CD8-positive, alpha-beta memory T cell (primary cell): Measurements from ENCODE around the gene CD300A. TPM values are rescaled to one million over a fixed set of nuclear protein-coding genes. Genes with fewer than 3 reads are reported as not detected.
"Not testable (repeated sequence)": the region's sequence is repeated elsewhere in the genome, so short reads cannot be mapped to it uniquely, and the experiment has no call there.

Source experiments
- CTCF ChIA-PET: fragments of 350-600 bp; sonication (Branson Sonifier 250); formaldehyde crosslinking; loops from one replicate; lab custom pipeline; 2021; ENCODE audit warnings: antibody characterized with exemption; lab: Charles Lee
- POLR2A ChIA-PET: fragments of 350-600 bp; sonication (Branson Sonifier 250); formaldehyde crosslinking; loops from one replicate; lab custom pipeline; 2021; ENCODE audit warnings: antibody characterized with exemption; lab: Charles Lee
- DNase-seq, 5 donors: peaks; one replicate each; pipeline versions ENCODE4 v3.0.0 to v3.0.0-alpha.2; 2020 to 2022; ENCODE audit warnings: mixed read lengths in 1 of 5
- H3K27ac ChIP-seq: one replicate; pipeline ENCODE4 v1.7.0; 2013; ENCODE audit warnings: low read depth, mild to moderate bottlenecking, low read length, moderate library complexity
- H3K27me3 ChIP-seq: 2 replicates; pipeline ENCODE4 v1.7.0; 2013; ENCODE audit warnings: low read length, mild to moderate bottlenecking; ENCODE audit not compliant: insufficient read depth, poor library complexity, severe bottlenecking
- H3K36me3 ChIP-seq: 2 replicates; pipeline ENCODE4 v1.7.0; 2013; ENCODE audit warnings: mild to moderate bottlenecking, low read length, moderate library complexity; ENCODE audit not compliant: insufficient read depth
- H3K4me1 ChIP-seq: 2 replicates; pipeline ENCODE4 v1.7.0; 2013; ENCODE audit warnings: mild to moderate bottlenecking, low read length, moderate library complexity; ENCODE audit not compliant: insufficient read depth
- H3K4me3 ChIP-seq: 2 replicates; pipeline ENCODE4 v1.7.0; 2013; ENCODE audit warnings: mild to moderate bottlenecking, low read length
- H3K9me3 ChIP-seq: 2 replicates; pipeline ENCODE4 v1.7.0; 2013; ENCODE audit warnings: mild to moderate bottlenecking, low read length
- H3K27ac Mint-ChIP-seq, 8 donors: one replicate each; pipeline ENCODE4 v1.8.0; 2020 to 2021; ENCODE audit warnings: mixed read lengths in 8 of 8, mild to moderate bottlenecking in 6 of 8, inconsistent platforms in 3 of 8, moderate library complexity in 3 of 8
- H3K27me3 Mint-ChIP-seq, 2 donors: one replicate each; pipeline ENCODE4 v1.8.0; 2020 to 2021; ENCODE audit warnings: mixed read lengths in 2 of 2, mild to moderate bottlenecking in 1 of 2, moderate library complexity in 1 of 2
- H3K36me3 Mint-ChIP-seq, 3 donors: one replicate each; pipeline ENCODE4 v1.8.0; 2020 to 2021; ENCODE audit warnings: mixed read lengths in 3 of 3, inconsistent platforms in 1 of 3, mild to moderate bottlenecking in 1 of 3
- H3K4me1 Mint-ChIP-seq, 3 donors: one replicate each; pipeline ENCODE4 v1.8.0; 2020 to 2021; ENCODE audit warnings: mixed read lengths in 3 of 3, inconsistent platforms in 1 of 3, mild to moderate bottlenecking in 1 of 3
- H3K4me3 Mint-ChIP-seq, 7 donors: one replicate each; pipeline ENCODE4 v1.8.0; 2020 to 2021; ENCODE audit warnings: mixed read lengths in 7 of 7, mild to moderate bottlenecking in 6 of 7, moderate library complexity in 4 of 7, inconsistent platforms in 2 of 7
- H3K9me3 Mint-ChIP-seq, 5 donors: one replicate each; pipeline ENCODE4 v1.8.0; 2020 to 2022; ENCODE audit warnings: mixed read lengths in 5 of 5, mild to moderate bottlenecking in 3 of 5, moderate library complexity in 2 of 5, inconsistent platforms in 1 of 5
- polyA plus RNA-seq: library from polyadenylated mRNA; unstranded; fragments of 300-500 nt; fragmentation: Illumina TruSeq; gene quantifications from one replicate; pipeline ENCODE4 v1.2.3, GENCODE V29; 2021
- total RNA-seq, 2 experiments: library from RNA; stranded (reverse); gene quantifications; one replicate each; pipeline ENCODE4 v1.2.3, GENCODE V29; 2021

Gene CD300A
- total and polyA plus RNA-seq, 3 experiments from 2014 or later = 3.1 to 121 (median 3.8) TPM

DNA sequence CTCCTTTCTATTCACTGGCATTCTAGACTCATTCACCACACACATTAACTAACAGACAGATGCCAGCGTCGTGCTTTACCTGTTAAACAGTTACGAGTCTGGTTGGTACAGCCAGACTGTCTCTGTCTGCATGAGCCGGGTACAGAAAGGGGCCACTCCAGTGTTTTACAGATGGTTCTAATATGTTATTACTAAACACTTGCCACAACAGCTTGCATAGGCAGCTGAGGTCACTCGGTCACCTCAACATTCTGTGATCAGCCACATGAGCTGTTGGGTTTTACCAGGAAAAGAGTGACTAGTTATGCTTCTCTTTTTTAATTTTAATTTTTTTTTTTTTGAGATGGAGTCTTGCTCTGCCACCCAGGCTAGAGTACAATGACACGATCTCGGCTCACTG lies 25.2 kb downstream of the CD300A start:
- H3K36me3 Mint-ChIP-seq = peaks cover 0 to 10% (median 3%) of the 10 kb centered on the region in 3 donors
- ChIA-PET POLR2A (no interaction called here), CTCF (interaction anchor here (0.7 to 5.8 kb wide), 8 partner anchors 11 to 123 kb away, joined by 3 to 44 read pairs (median 4); no protein-coding TSS in a partner anchor)
- H3K4me1 ChIP-seq = no peaks in the 10 kb centered on the region
- peaks cover 28 to 35% (median 30%) of the 10 kb centered on the region in 3 donors for H3K4me1 Mint-ChIP-seq
- no peaks in the 10 kb centered on the region for H3K36me3 ChIP-seq
- no peaks in the 10 kb centered on the region for H3K9me3 ChIP-seq
- H3K27ac ChIP-seq = no peak overlapping the region
- H3K4me3 Mint-ChIP-seq = no peak overlapping the region
- no peaks in the 10 kb centered on the region for H3K9me3 Mint-ChIP-seq
- no peak overlapping the region for H3K27ac Mint-ChIP-seq
- H3K4me3 ChIP-seq = no peak overlapping the region
- no peaks in the 10 kb centered on the region for H3K27me3 ChIP-seq
- DNase-seq = no peak
- no peaks in the 10 kb centered on the region for H3K27me3 Mint-ChIP-seq

DNA sequence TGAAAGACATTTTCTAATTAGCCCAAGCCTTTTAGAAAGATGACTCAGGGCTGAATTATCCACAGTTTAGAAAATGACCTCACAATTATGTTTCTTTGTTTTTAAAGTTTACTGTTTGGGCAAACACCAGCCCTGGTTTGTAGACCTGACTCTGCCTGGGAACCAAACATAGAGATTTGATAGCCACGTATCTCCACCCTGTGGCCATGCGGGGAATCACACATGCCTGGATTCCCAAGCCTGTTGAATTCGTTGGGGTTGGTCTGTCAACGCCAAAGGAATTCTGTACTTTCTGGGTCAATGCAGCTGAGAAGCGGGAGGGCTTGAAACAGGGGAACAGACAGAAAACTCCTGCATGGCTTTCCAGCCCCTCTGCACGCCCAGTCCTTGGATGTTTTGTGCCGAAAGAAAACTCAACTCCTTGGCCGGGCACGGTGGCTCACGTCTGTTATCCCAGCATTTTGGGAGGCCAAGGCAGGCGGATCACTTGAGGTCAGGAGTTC lies 26.9 kb downstream of the CD300A start:
- H3K27me3 Mint-ChIP-seq = no peaks in the 10 kb centered on the region
- DNase-seq = peak; percentile 46 to 75 (median 59)
- H3K9me3 Mint-ChIP-seq = no peaks in the 10 kb centered on the region
- CTCF ChIA-PET = interaction anchor here (0.7 to 5.8 kb wide), 12 partner anchors 10 to 125 kb away, joined by 3 to 44 read pairs (median 4); no protein-coding TSS in a partner anchor
- Histone ChIP-seq H3K4me3 (no peak overlapping the region), H3K27ac (no peak overlapping the region), H3K9me3 (no peaks in the 10 kb centered on the region), H3K27me3 (no peaks in the 10 kb centered on the region), H3K36me3 (no peaks in the 10 kb centered on the region), H3K4me1 (no peaks in the 10 kb centered on the region)
- peaks cover 20 to 26% (median 23%) of the 10 kb centered on the region in 3 donors for H3K4me1 Mint-ChIP-seq
- no peak overlapping the region for H3K4me3 Mint-ChIP-seq
- H3K27ac Mint-ChIP-seq = peak overlapping the region in 1 of 8 donors; percentile 33
- POLR2A ChIA-PET = no interaction called here
- H3K36me3 Mint-ChIP-seq = peaks cover 0 to 3% (median 2%) of the 10 kb centered on the region in 3 donors

DNA sequence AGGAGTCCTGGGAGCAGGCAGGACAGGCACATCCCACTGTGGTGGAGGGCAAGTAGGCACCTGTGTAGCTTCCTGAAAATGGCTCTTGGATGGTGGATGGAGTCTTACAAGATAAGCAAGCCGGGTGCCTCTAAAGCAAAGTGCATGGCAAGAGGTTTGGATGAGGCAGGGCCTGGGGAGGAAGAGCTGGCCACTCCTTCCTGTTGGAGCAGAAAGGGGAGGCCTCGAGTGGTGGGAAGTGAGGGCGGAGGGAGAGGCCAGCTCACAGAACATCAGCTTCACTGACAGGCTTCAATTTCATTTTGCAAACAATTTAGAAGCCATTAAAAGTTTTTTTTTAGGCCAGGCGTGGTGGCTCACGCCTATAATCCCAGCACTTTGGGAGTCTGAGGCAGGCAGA lies 31.0 kb downstream of the CD300A start:
- H3K4me3 Mint-ChIP-seq = no peak overlapping the region
- POLR2A ChIA-PET = no interaction called here
- no peaks in the 10 kb centered on the region for H3K9me3 ChIP-seq
- H3K27ac ChIP-seq = no peak overlapping the region
- no peaks in the 10 kb centered on the region for H3K36me3 Mint-ChIP-seq
- H3K4me1 ChIP-seq = no peaks in the 10 kb centered on the region
- no peak overlapping the region for H3K27ac Mint-ChIP-seq
- H3K9me3 Mint-ChIP-seq = no peaks in the 10 kb centered on the region
- H3K4me3 ChIP-seq = no peak overlapping the region
- peaks cover 0 to 2% of the 10 kb centered on the region in 2 donors for H3K27me3 Mint-ChIP-seq
- CTCF ChIA-PET = interaction anchor here (1.3 to 2.8 kb wide), 4 partner anchors 40 to 118 kb away, joined by 3 to 17 read pairs (median 9); no protein-coding TSS in a partner anchor
- H3K36me3 ChIP-seq = no peaks in the 10 kb centered on the region
- peaks cover 7% of the 10 kb centered on the region in 3 donors for H3K4me1 Mint-ChIP-seq
- no peak for DNase-seq
- no peaks in the 10 kb centered on the region for H3K27me3 ChIP-seq

DNA sequence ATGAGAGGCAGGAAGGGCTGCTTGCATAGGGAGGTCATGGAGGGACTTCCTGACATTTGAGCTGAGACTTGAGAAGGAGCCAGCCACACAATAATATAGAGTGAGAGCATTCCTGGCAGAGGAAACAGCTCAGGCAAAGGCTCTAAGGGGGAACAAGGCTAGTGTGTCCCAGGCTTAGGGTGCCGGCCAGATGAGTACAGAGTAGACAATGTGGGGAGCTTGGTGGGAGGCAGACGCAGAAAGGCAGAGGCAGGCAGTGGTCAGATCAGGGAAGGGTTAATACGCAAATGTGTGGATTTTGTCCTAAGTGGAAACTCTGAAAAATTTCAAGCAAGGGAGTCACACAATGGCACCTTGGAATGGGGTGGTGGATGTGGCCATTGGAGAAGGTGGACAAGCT lies 33.6 kb downstream of the CD300A start:
- Mint-ChIP-seq H3K27ac (no peak overlapping the region), H3K27me3 (peaks cover 0 to 2% of the 10 kb centered on the region in 2 donors), H3K4me1 (no peaks in the 10 kb centered on the region), H3K4me3 (no peak overlapping the region), H3K36me3 (no peaks in the 10 kb centered on the region), H3K9me3 (no peaks in the 10 kb centered on the region)
- no peaks in the 10 kb centered on the region for H3K27me3 ChIP-seq
- no peak overlapping the region for H3K4me3 ChIP-seq
- no peak for DNase-seq
- H3K36me3 ChIP-seq = no peaks in the 10 kb centered on the region
- H3K27ac ChIP-seq = no peak overlapping the region
- ChIA-PET CTCF (interaction anchor here (0.8 to 2.5 kb wide), 2 partner anchors 43 to 121 kb away, joined by 3 to 8 read pairs; no protein-coding TSS in a partner anchor), POLR2A (no interaction called here)
- no peaks in the 10 kb centered on the region for H3K9me3 ChIP-seq
- no peaks in the 10 kb centered on the region for H3K4me1 ChIP-seq

DNA sequence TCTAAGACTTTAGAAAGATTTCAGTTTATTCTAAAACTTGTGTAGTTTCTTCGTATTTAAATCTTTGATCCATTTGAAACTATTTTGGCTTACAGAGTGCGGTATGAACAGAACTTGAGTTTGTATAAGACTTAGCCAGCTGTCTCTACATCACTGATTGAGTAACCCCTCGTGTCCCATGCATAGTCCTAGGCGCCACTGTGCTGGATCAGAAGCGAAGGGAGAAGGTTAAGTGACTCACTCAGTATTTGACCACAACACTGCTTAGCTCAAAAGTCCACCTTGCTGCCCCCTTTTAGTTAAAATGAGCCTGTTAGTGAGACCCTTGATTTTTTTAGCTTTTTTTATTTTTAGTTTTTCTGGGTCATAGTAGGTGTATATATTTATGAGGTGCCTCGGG lies 36.4 kb downstream of the CD300A start:
- Mint-ChIP-seq H3K4me1 (no peaks in the 10 kb centered on the region), H3K4me3 (no peak overlapping the region), H3K9me3 (no peaks in the 10 kb centered on the region), H3K27me3 (peaks cover 0 to 4% of the 10 kb centered on the region in 2 donors), H3K36me3 (no peaks in the 10 kb centered on the region), H3K27ac (no peak overlapping the region)
- Histone ChIP-seq H3K4me1 (no peaks in the 10 kb centered on the region), H3K9me3 (no peaks in the 10 kb centered on the region), H3K27ac (no peak overlapping the region), H3K4me3 (no peak overlapping the region), H3K27me3 (no peaks in the 10 kb centered on the region), H3K36me3 (no peaks in the 10 kb centered on the region)
- POLR2A ChIA-PET = no interaction called here
- CTCF ChIA-PET = interaction anchor here (1.7 kb wide), 1 partner anchor 124 kb away, joined by 3 read pairs; no protein-coding TSS in a partner anchor
- no peak for DNase-seq

DNA sequence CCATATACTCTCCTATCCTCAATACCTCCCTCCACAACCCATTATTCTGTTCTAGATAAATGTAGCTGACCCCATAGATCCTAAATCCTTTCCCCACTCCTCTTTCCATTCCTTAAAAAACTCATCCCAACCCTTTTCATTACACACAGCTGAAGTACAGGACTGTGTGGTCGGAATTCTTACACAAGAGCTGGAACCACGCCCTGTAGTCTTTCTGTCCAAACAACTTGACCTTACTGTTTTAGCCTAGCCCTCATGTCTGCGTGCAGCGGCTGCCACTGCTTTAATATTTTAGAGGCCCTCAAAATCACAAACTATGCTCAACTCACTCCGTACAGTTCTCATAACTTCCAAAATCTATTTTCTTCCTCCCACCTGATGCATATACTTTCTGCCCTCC lies 37.5 kb downstream of the CD300A start:
- H3K9me3 Mint-ChIP-seq, H3K27me3 Mint-ChIP-seq, H3K36me3 ChIP-seq, DNase-seq, H3K4me1 Mint-ChIP-seq, H3K4me3 Mint-ChIP-seq, CTCF ChIA-PET, H3K27me3 ChIP-seq, H3K27ac Mint-ChIP-seq, H3K36me3 Mint-ChIP-seq, H3K9me3 ChIP-seq, POLR2A ChIA-PET, H3K4me1 ChIP-seq, H3K27ac ChIP-seq, H3K4me3 ChIP-seq: not testable (repeated sequence)

DNA sequence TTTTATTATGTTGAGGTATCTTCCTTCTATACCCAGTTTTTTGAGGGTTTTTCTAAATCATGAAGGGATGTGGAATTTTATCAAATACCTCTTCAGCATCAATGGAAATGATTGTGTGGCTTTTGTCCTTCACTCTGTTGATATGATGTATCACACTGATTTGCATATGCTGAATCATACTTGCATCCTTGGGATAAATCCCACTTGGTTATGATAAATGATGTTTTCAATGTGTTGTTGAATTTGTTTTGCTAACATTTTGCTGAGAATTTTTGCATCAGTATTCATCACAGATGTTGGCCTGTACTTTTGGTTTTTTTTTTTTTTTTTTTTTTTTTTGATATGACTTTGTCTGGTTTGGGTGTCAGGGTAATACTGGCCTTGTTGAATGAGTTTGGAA lies 41.7 kb downstream of the CD300A start:
- no peak overlapping the region for H3K27ac ChIP-seq
- no peaks in the 10 kb centered on the region for H3K4me1 Mint-ChIP-seq
- H3K9me3 ChIP-seq = no peaks in the 10 kb centered on the region
- ChIA-PET POLR2A (no interaction called here), CTCF (no interaction called here)
- H3K4me3 ChIP-seq = no peak overlapping the region
- no peak overlapping the region for H3K4me3 Mint-ChIP-seq
- H3K4me1 ChIP-seq = no peaks in the 10 kb centered on the region
- H3K27ac Mint-ChIP-seq = no peak overlapping the region
- no peak for DNase-seq
- no peaks in the 10 kb centered on the region for H3K36me3 ChIP-seq
- H3K27me3 Mint-ChIP-seq = peaks cover 11 to 19% of the 10 kb centered on the region in 2 donors
- peaks cover 0 to 9% (median 0%) of the 10 kb centered on the region in 3 donors for H3K36me3 Mint-ChIP-seq
- H3K27me3 ChIP-seq = peaks cover 5% of the 10 kb centered on the region
- H3K9me3 Mint-ChIP-seq = no peaks in the 10 kb centered on the region

DNA sequence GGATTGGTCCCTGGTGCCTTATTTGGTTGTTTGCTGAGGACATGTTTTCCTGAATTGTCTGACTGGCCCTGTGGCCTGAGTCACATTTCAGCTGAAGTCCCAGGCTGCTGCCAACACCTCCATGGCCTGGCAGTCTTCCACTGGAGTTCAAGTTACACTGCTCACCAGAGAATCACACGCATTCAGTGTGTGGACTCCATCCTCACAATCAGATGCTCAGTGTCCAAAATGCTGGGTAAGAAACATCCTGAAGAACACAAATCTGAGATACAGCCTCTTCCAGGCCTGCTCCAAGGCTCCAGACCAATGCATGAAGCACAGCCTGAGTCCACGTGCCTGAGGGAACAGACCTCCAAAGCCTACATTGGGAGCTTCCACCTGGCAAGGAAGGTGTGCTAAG lies 45.6 kb downstream of the CD300A start:
- Mint-ChIP-seq H3K4me3 (no peak overlapping the region), H3K27ac (peak overlapping the region in 1 of 8 donors; percentile 3), H3K27me3 (peaks cover 20 to 40% of the 10 kb centered on the region in 2 donors), H3K4me1 (peaks cover 0 to 8% (median 6%) of the 10 kb centered on the region in 3 donors), H3K9me3 (peaks cover 0 to 12% (median 8%) of the 10 kb centered on the region in 5 donors), H3K36me3 (peaks cover 0 to 20% (median 0%) of the 10 kb centered on the region in 3 donors)
- ChIA-PET CTCF (no interaction called here), POLR2A (no interaction called here)
- no peaks in the 10 kb centered on the region for H3K9me3 ChIP-seq
- H3K4me3 ChIP-seq = no peak overlapping the region
- peaks cover 5% of the 10 kb centered on the region for H3K27me3 ChIP-seq
- DNase-seq = no peak
- no peaks in the 10 kb centered on the region for H3K4me1 ChIP-seq
- H3K27ac ChIP-seq = no peak overlapping the region
- H3K36me3 ChIP-seq = no peaks in the 10 kb centered on the region
